HUES6 (cell line): Measurements from ENCODE around the gene ARFGAP3.
"Not testable (repeated sequence)": the region's sequence is repeated elsewhere in the genome, so short reads cannot be mapped to it uniquely, and the experiment has no call there.

Experiments
- H3K27ac ChIP-seq: 2 replicates; pipeline ENCODE4 v1.7.0; 2013; ENCODE audit warnings: low read depth, mild to moderate bottlenecking, low read length, inconsistent platforms
- H3K27me3 ChIP-seq: 2 replicates; pipeline ENCODE4 v1.6.1; 2013; ENCODE audit warnings: low read length; ENCODE audit not compliant: control insufficient read depth, insufficient read depth
- H3K36me3 ChIP-seq: 2 replicates; pipeline ENCODE4 v1.6.1; 2013; ENCODE audit warnings: low read length; ENCODE audit not compliant: control insufficient read depth, insufficient read depth
- H3K4me1 ChIP-seq: 2 replicates; pipeline ENCODE4 v1.6.1; 2013; ENCODE audit warnings: low read length; ENCODE audit not compliant: control insufficient read depth, insufficient read depth
- H3K4me3 ChIP-seq: 2 replicates; pipeline ENCODE4 v1.5.1; 2013; ENCODE audit warnings: low read depth, low read length
- H3K9ac ChIP-seq: one replicate; pipeline ENCODE4 v1.6.1; 2013; ENCODE audit warnings: mild to moderate bottlenecking, low read length
- H3K9me3 ChIP-seq: 2 replicates; pipeline ENCODE4 v1.6.1; 2013; ENCODE audit warnings: low read depth, low read length; ENCODE audit not compliant: control insufficient read depth, insufficient read depth

Gene ARFGAP3

GRCh38 chr22:42793848-42794405 is 63.1 kb downstream of the ARFGAP3 start:
- no peaks in the 10 kb centered on the region for H3K36me3 ChIP-seq
- H3K4me1 ChIP-seq, result peaks cover 7% of the 10 kb centered on the region; the same call in 1 of the 2 replicates
- H3K4me3 ChIP-seq, result no peak overlapping the region
- no peak overlapping the region for H3K9ac ChIP-seq
- no peaks in the 10 kb centered on the region for H3K9me3 ChIP-seq
- H3K27ac ChIP-seq, result no peak overlapping the region
- H3K27me3 ChIP-seq, result no peaks in the 10 kb centered on the region

GRCh38 chr22:42792909-42793847 is 63.9 kb downstream of the ARFGAP3 start:
- Histone ChIP-seq H3K4me3 (no peak overlapping the region), H3K36me3 (no peaks in the 10 kb centered on the region), H3K27me3 (no peaks in the 10 kb centered on the region), H3K27ac (no peak overlapping the region), H3K9me3 (no peaks in the 10 kb centered on the region), H3K4me1 (peaks cover 7% of the 10 kb centered on the region; the same call in 1 of the 2 replicates), H3K9ac (no peak overlapping the region)

GRCh38 chr22:42792453-42792908 is 64.6 kb downstream of the ARFGAP3 start:
- Histone ChIP-seq H3K4me1 (peaks cover 7% of the 10 kb centered on the region; the same call in 1 of the 2 replicates), H3K9ac (no peak overlapping the region), H3K27ac (no peak overlapping the region), H3K27me3 (no peaks in the 10 kb centered on the region), H3K36me3 (no peaks in the 10 kb centered on the region), H3K9me3 (no peaks in the 10 kb centered on the region), H3K4me3 (no peak overlapping the region)

GRCh38 chr22:42791721-42792452 is 65.2 kb downstream of the ARFGAP3 start:
- no peak overlapping the region for H3K27ac ChIP-seq
- peaks cover 7% of the 10 kb centered on the region; the same call in 1 of the 2 replicates for H3K4me1 ChIP-seq
- no peaks in the 10 kb centered on the region for H3K36me3 ChIP-seq
- no peaks in the 10 kb centered on the region for H3K9me3 ChIP-seq
- no peaks in the 10 kb centered on the region for H3K27me3 ChIP-seq
- no peak overlapping the region for H3K4me3 ChIP-seq
- H3K9ac ChIP-seq, result no peak overlapping the region

GRCh38 chr22:42788466-42788865 is 68.6 kb downstream of the ARFGAP3 start:
- Histone ChIP-seq H3K9ac (no peak overlapping the region), H3K9me3 (no peaks in the 10 kb centered on the region), H3K36me3 (no peaks in the 10 kb centered on the region), H3K4me3 (no peak overlapping the region), H3K27me3 (no peaks in the 10 kb centered on the region; the same call in 1 of the 2 replicates), H3K4me1 (peaks cover 3% of the 10 kb centered on the region; the same call in 1 of the 2 replicates), H3K27ac (no peak overlapping the region)

GRCh38 chr22:42788021-42788420 is 69.1 kb downstream of the ARFGAP3 start:
- Histone ChIP-seq H3K36me3 (no peaks in the 10 kb centered on the region), H3K9ac (no peak overlapping the region), H3K27me3 (no peaks in the 10 kb centered on the region; the same call in 1 of the 2 replicates)

GRCh38 chr22:42787357-42787736 is 69.7 kb downstream of the ARFGAP3 start:
- peaks cover 3% of the 10 kb centered on the region; the same call in 1 of the 2 replicates for H3K4me1 ChIP-seq
- no peaks in the 10 kb centered on the region for H3K36me3 ChIP-seq
- H3K9me3 ChIP-seq, result no peaks in the 10 kb centered on the region
- H3K27me3 ChIP-seq, result no peaks in the 10 kb centered on the region; the same call in 1 of the 2 replicates
- no peak overlapping the region for H3K27ac ChIP-seq
- H3K4me3 ChIP-seq, result no peak overlapping the region
- H3K9ac ChIP-seq, result no peak overlapping the region

More at GRCh38 chr22:42788021-42788420, 69.1 kb downstream of the ARFGAP3 start:
- Histone ChIP-seq H3K9me3 (no peaks in the 10 kb centered on the region), H3K4me3 (no peak overlapping the region), H3K27ac (no peak overlapping the region), H3K4me1 (peaks cover 3% of the 10 kb centered on the region; the same call in 1 of the 2 replicates)

GRCh38 chr22:42786606-42787356 is 70.3 kb downstream of the ARFGAP3 start:
- Histone ChIP-seq H3K9ac (no peak overlapping the region), H3K4me3 (no peak overlapping the region), H3K4me1 (no peaks in the 10 kb centered on the region), H3K27me3 (no peaks in the 10 kb centered on the region; the same call in 1 of the 2 replicates), H3K36me3 (no peaks in the 10 kb centered on the region), H3K27ac (no peak overlapping the region), H3K9me3 (no peaks in the 10 kb centered on the region)

GRCh38 chr22:42785706-42786499 is 71.2 kb downstream of the ARFGAP3 start:
- no peaks in the 10 kb centered on the region for H3K9me3 ChIP-seq
- H3K27ac ChIP-seq, result no peak overlapping the region
- H3K27me3 ChIP-seq, result no peaks in the 10 kb centered on the region; the same call in 1 of the 2 replicates
- H3K4me1 ChIP-seq, result no peaks in the 10 kb centered on the region
- H3K9ac ChIP-seq, result no peak overlapping the region
- H3K4me3 ChIP-seq, result no peak overlapping the region
- no peaks in the 10 kb centered on the region for H3K36me3 ChIP-seq

GRCh38 chr22:42782306-42782705 is 74.8 kb downstream of the ARFGAP3 start:
- H3K27me3 ChIP-seq, H3K4me3 ChIP-seq, H3K9ac ChIP-seq, H3K36me3 ChIP-seq, H3K9me3 ChIP-seq, H3K27ac ChIP-seq, H3K4me1 ChIP-seq: not testable (repeated sequence)
